ENCODE data around the gene GSK3B. TPM values are rescaled to one million over a fixed set of nuclear protein-coding genes. Genes with fewer than 3 reads are reported as not detected.
A peak's percentile ranks its signal among the peaks of the same experiment; 100 is the strongest.

The GSK3B gene
- total and polyA plus RNA-seq, 2 experiments from 2014 or later, result 19.7 to 43.1 TPM

GRCh38 chr3:120095979-120096426, 1.8 kb upstream of the GSK3B start:
- Histone ChIP-seq H3K9ac (peak overlapping the region; percentile 97), H3K4me1 (ENCODE audit: insufficient read depth) (peaks cover 29% of the 10 kb centered on the region), H3K9me2 (ENCODE audit: insufficient read depth) (no peaks in the 10 kb centered on the region), H3K27ac (peak overlapping the region; percentile 98), H3K9me3 (ENCODE audit: low read depth) (no peaks in the 10 kb centered on the region), H3F3A (ENCODE audit: insufficient read depth) (peaks cover 26% of the 10 kb centered on the region), H4K20me1 (ENCODE audit: insufficient read depth) (peaks cover 18% of the 10 kb centered on the region), H3K36me3 (ENCODE audit: low read depth) (no peaks in the 10 kb centered on the region), H3K27me3 (replicated peaks; ENCODE audit: insufficient read depth) (no peaks in the 10 kb centered on the region), H3K4me3 (peak overlapping the region; percentile 85), H2AFZ (peak overlapping the region; percentile 83), H3K4me2 (ENCODE audit: unreplicated experiment) (peak overlapping the region; percentile 87), H3K79me2 (ENCODE audit: insufficient read depth) (peaks cover 58% of the 10 kb centered on the region)
- no peak for TF ChIP-seq EZH2phosphoT487 (IDR thresholded peaks at IDR 0.05; ENCODE audit: insufficient read depth, low read depth)
- TF ChIP-seq EZH2 (IDR thresholded peaks at IDR 0.05; ENCODE audit: insufficient read depth, poor library complexity, severe bottlenecking), result no peak
- in situ Hi-C loops (cut with MboI), result no loop called here
- WGBS, 2 experiments (ENCODE audit: low coverage in 1 of 2, low lambda C conversion rate in 2 of 2, missing lambda C conversion rate in 2 of 2), result 0 to 5% methylated on average over 1 of the region's 1 CpG
- no peak for DNase-seq

DNA sequence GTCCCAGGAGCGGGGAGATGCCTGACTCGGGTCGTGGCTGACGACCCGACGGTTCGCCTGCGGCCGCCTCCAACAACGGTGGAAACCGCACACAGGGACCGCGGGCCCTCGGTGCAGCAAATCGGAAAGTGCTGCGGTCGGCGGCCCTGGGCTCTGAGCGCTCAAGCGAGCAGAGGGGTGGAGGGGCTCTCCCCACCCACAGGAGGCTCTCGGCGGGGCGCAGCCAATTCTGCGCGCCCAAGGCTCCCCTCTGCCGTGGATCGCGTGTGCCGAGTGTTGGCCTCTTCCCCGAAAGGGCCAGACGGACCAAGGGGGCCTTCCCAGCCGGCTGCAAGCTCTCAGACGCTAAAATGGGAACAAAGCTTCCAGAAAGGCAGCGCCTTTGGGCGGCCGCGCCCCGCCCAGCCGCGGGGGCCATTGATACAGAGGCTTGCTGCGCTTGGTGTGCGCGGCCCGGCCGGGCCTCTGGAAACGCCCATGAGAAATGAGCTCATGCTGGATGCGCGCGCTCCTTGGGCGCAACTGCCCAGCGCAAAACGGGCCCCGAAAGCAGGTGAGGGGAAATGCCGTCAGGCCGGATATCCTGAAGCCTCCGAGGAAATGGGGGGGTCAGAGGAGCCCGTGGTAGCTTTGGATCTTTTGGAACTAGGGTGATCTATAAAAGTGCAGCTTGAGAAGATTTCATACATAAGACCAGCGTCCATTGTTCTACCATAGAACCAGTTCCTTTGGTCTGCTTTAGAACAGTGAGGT, 1.2 kb upstream of the GSK3B start:
- TF ChIP-seq EZH2 (IDR thresholded peaks at IDR 0.05; ENCODE audit: insufficient read depth, poor library complexity, severe bottlenecking) (no peak), EZH2phosphoT487 (IDR thresholded peaks at IDR 0.05; ENCODE audit: insufficient read depth, low read depth) (no peak)

GRCh38 chr3:120094776-120095225, 554 bp upstream of the GSK3B start:
- Histone ChIP-seq H2AFZ (peak overlapping the region; percentile 83), H3K36me3 (ENCODE audit: low read depth) (no peaks in the 10 kb centered on the region), H3F3A (ENCODE audit: insufficient read depth) (peaks cover 15% of the 10 kb centered on the region), H3K9ac (peak overlapping the region; percentile 97), H3K79me2 (ENCODE audit: insufficient read depth) (peaks cover 70% of the 10 kb centered on the region), H3K9me2 (ENCODE audit: insufficient read depth) (no peaks in the 10 kb centered on the region), H3K4me1 (ENCODE audit: insufficient read depth) (peaks cover 24% of the 10 kb centered on the region; the same call in 1 of the 2 replicates), H4K20me1 (ENCODE audit: insufficient read depth) (peaks cover 28% of the 10 kb centered on the region), H3K4me2 (ENCODE audit: unreplicated experiment) (peak overlapping the region; percentile 87), H3K27ac (peak overlapping the region; percentile 98), H3K27me3 (replicated peaks; ENCODE audit: insufficient read depth) (no peaks in the 10 kb centered on the region), H3K4me3 (peak overlapping the region; percentile 85), H3K9me3 (ENCODE audit: low read depth) (no peaks in the 10 kb centered on the region)
- TF ChIP-seq EZH2phosphoT487 (IDR thresholded peaks at IDR 0.05; ENCODE audit: insufficient read depth, low read depth) (no peak), EZH2 (IDR thresholded peaks at IDR 0.05; ENCODE audit: insufficient read depth, poor library complexity, severe bottlenecking) (no peak)
- peak; percentile 99 for DNase-seq
- 1% methylated on average over 31 of the region's 31 CpGs for WGBS, 2 experiments (ENCODE audit: low coverage in 1 of 2, low lambda C conversion rate in 2 of 2, missing lambda C conversion rate in 2 of 2)
- in situ Hi-C loops (cut with MboI), result no loop called here

More for the DNA sequence above, 1.2 kb upstream of the GSK3B start:
- Histone ChIP-seq H3K36me3 (ENCODE audit: low read depth) (no peaks in the 10 kb centered on the region), H3K27ac (peak overlapping the region; percentile 98), H3K9ac (peak overlapping the region; percentile 97), H4K20me1 (ENCODE audit: insufficient read depth) (peaks cover 24% of the 10 kb centered on the region), H3K27me3 (replicated peaks; ENCODE audit: insufficient read depth) (no peaks in the 10 kb centered on the region), H2AFZ (peak overlapping the region; percentile 83), H3K79me2 (ENCODE audit: insufficient read depth) (peaks cover 64% of the 10 kb centered on the region), H3F3A (ENCODE audit: insufficient read depth) (peaks cover 20% of the 10 kb centered on the region), H3K9me2 (ENCODE audit: insufficient read depth) (no peaks in the 10 kb centered on the region), H3K4me2 (ENCODE audit: unreplicated experiment) (peak overlapping the region; percentile 87), H3K4me3 (peak overlapping the region; percentile 85), H3K4me1 (ENCODE audit: insufficient read depth) (peaks cover 28% of the 10 kb centered on the region), H3K9me3 (ENCODE audit: low read depth) (no peaks in the 10 kb centered on the region)
- DNase-seq, result peak; percentile 96
- 1 to 2% methylated on average over 43 to 58 of the region's 58 CpGs for WGBS, 2 experiments (ENCODE audit: low coverage in 1 of 2, low lambda C conversion rate in 2 of 2, missing lambda C conversion rate in 2 of 2)
- in situ Hi-C loops (cut with MboI), result no loop called here

- peaks cover 39% of the 10 kb centered on the region for H4K20me1 ChIP-seq (ENCODE audit: insufficient read depth)
- WGBS, 2 experiments (ENCODE audit: low coverage in 1 of 2, low lambda C conversion rate in 2 of 2, missing lambda C conversion rate in 2 of 2), result 1% methylated on average over 22 of the region's 22 CpGs
- in situ Hi-C loops (cut with MboI), result no loop called here
Measured at GRCh38 chr3:120093119-120093910, 932 bp downstream of the GSK3B start.

More at GRCh38 chr3:120093119-120093910, 932 bp downstream of the GSK3B start:
- DNase-seq, result peak; percentile 63
- no peak for TF ChIP-seq EZH2phosphoT487 (IDR thresholded peaks at IDR 0.05; ENCODE audit: insufficient read depth, low read depth)
- Histone ChIP-seq H3F3A (ENCODE audit: insufficient read depth) (peaks cover 15% of the 10 kb centered on the region), H3K9me3 (ENCODE audit: low read depth) (no peaks in the 10 kb centered on the region), H3K9me2 (ENCODE audit: insufficient read depth) (no peaks in the 10 kb centered on the region), H3K4me3 (peak overlapping the region; percentile 100), H3K4me1 (ENCODE audit: insufficient read depth) (peaks cover 36% of the 10 kb centered on the region; the same call in 1 of the 2 replicates), H3K27me3 (replicated peaks; ENCODE audit: insufficient read depth) (no peaks in the 10 kb centered on the region), H3K27ac (peak overlapping the region; percentile 98), H3K9ac (peak overlapping the region; percentile 97), H3K36me3 (ENCODE audit: low read depth) (no peaks in the 10 kb centered on the region), H2AFZ (peak overlapping the region; percentile 68), H3K79me2 (ENCODE audit: insufficient read depth) (peaks cover 80% of the 10 kb centered on the region), H3K4me2 (ENCODE audit: unreplicated experiment) (peak overlapping the region; percentile 95)
